K562 (cell line): ENCODE results near the gene PDCD6IP. TPM values are rescaled to one million over a fixed set of nuclear protein-coding genes. Genes with fewer than 3 reads are reported as not detected.
A peak's percentile ranks its signal among the peaks of the same experiment; 100 is the strongest.

Experiments used
- ATAC-seq: fragments of 200-7000 bp; cut with Tn5 transposase; 3 replicates; pipeline ENCODE4 v1.9.1; 2020; ENCODE audit warnings: moderate library complexity
- BruUV-seq: library from RNA; stranded (reverse); fragments of 400-500 nt; replicated peaks from 2 replicates; lab custom pipeline; 2021; lab: Mats Ljungman, UMichigan
- CTCF ChIA-PET: fragments of 300-600 bp; formaldehyde crosslinking; extraction: SDS; loops from one replicate; lab custom pipeline; 2021; ENCODE audit warnings: low intra/inter-chr PET ratio; lab: Yijun Ruan, JAX
- POLR2A ChIA-PET: fragments of 300-600, 350-650 bp; sonication (Branson Sonifier 250); formaldehyde crosslinking; extraction: SDS; loops from one replicate; lab custom pipeline; 2021; ENCODE audit warnings: antibody characterized with exemption, inconsistent platforms; lab: Yijun Ruan, JAX
- DNase-seq, 4 experiments: peaks; one replicate each; pipeline versions ENCODE4 v3.0.0 to v3.0.0-alpha.2; 2011 to 2018; ENCODE audit warnings: low spot score in 3 of 4, mixed read lengths in 3 of 4; ENCODE audit errors: extremely low read depth in 1 of 4
- FAIRE-seq: peaks from 2 replicates; lab custom pipeline; 2011; peaks lifted over from hg19 to GRCh38; lab: Jason Lieb, UNC
- H2AFZ ChIP-seq: 2 replicates; pipeline ENCODE4 v1.6.0; 2011; ENCODE audit warnings: low read depth, low read length, control low read depth, inconsistent platforms
- H3K27ac ChIP-seq: fragments of 200-600 bp; 3 replicates; pipeline ENCODE4 v1.8.0; 2011; ENCODE audit warnings: low read depth, mild to moderate bottlenecking, control low read depth, inconsistent platforms, low read length, moderate library complexity, mixed read lengths; ENCODE audit errors: extremely low read depth
- H3K27me3 ChIP-seq, 2 experiments: fragments of 300-600 bp in 1 of 2; 2 replicates in 1 of 2; 3 replicates in 1 of 2; pipeline versions ENCODE4 v1.6.0 to v1.8.0; 2011; ENCODE audit warnings: inconsistent platforms in 2 of 2, low read length in 2 of 2, mild to moderate bottlenecking in 1 of 2, mixed read lengths in 1 of 2, moderate library complexity in 1 of 2; ENCODE audit not compliant: control insufficient read depth in 2 of 2, insufficient read depth in 2 of 2
- H3K36me3 ChIP-seq: fragments of 300-600 bp; 3 replicates; pipeline ENCODE4 v1.8.0; 2011; ENCODE audit warnings: mild to moderate bottlenecking, low read length, inconsistent platforms; ENCODE audit not compliant: control insufficient read depth, insufficient read depth
- H3K4me1 ChIP-seq, 2 experiments: fragments of 200-600 bp in 1 of 2; replicated peaks in 1 of 2; 2 replicates in 1 of 2; 3 replicates in 1 of 2; pipeline versions ENCODE4 v1.5.1 to v1.8.0; 2011; ENCODE audit warnings: inconsistent platforms in 2 of 2, low read length in 2 of 2, mild to moderate bottlenecking in 1 of 2, mixed read lengths in 1 of 2, moderate library complexity in 1 of 2; ENCODE audit not compliant: control insufficient read depth in 2 of 2, insufficient read depth in 2 of 2
- H3K4me2 ChIP-seq: 2 replicates; pipeline ENCODE4 v1.6.1; 2011; ENCODE audit warnings: low read length, control low read depth, inconsistent platforms, mixed read lengths; ENCODE audit not compliant: insufficient read depth
- H3K4me3 ChIP-seq: fragments of 200-600 bp; sonication (generic), shearing (Covaris generic); 2 replicates; pipeline ENCODE4 v1.5.1; 2016; ENCODE audit warnings: control low read depth, inconsistent platforms
- H3K79me2 ChIP-seq: fragments of 200-600 bp; 3 replicates; pipeline ENCODE4 v1.8.0; 2011; ENCODE audit warnings: low read length, inconsistent platforms; ENCODE audit not compliant: control insufficient read depth, insufficient read depth
- H3K9ac ChIP-seq, 2 experiments: 2 replicates each; pipeline versions ENCODE4 v1.6.0 to v1.6.1; 2011; ENCODE audit warnings: low read depth in 2 of 2, low read length in 2 of 2, control low read depth in 1 of 2, inconsistent platforms in 1 of 2, mild to moderate bottlenecking in 1 of 2, mixed read lengths in 1 of 2; ENCODE audit not compliant: insufficient read depth in 1 of 2
- H3K9me1 ChIP-seq: one replicate; pipeline ENCODE4 v1.6.0; 2011; ENCODE audit warnings: inconsistent platforms, mild to moderate bottlenecking, low read length, moderate library complexity; ENCODE audit not compliant: control insufficient read depth, insufficient read depth
- H3K9me3 ChIP-seq: replicated peaks from 2 replicates; pipeline ENCODE4 v1.5.1; 2011; ENCODE audit warnings: low read depth, low read length, inconsistent platforms; ENCODE audit not compliant: control insufficient read depth, insufficient read depth
- H4K20me1 ChIP-seq: replicated peaks from 2 replicates; pipeline ENCODE4 v1.6.1; 2011; ENCODE audit warnings: low read length, inconsistent platforms, mixed read lengths; ENCODE audit not compliant: control insufficient read depth, insufficient read depth
- CBX1 ChIP-seq: sonication (generic); IDR thresholded peaks from 2 replicates; pipeline ENCODE4 v1.6.1; 2016; ENCODE audit warnings: antibody characterized with exemption, low read depth, mild to moderate bottlenecking
- FOXA1 ChIP-seq: fragments of 450-650 bp; IDR thresholded peaks from 2 replicates; pipeline ENCODE4 v1.6.1; 2016; ENCODE audit warnings: mild to moderate bottlenecking, borderline replicate concordance
- HLTF ChIP-seq: fragments of 450-650 bp; IDR thresholded peaks from 2 replicates; pipeline ENCODE4 v1.6.1; 2016
- HNRNPH1 ChIP-seq: fragments of 200-400 bp; formaldehyde crosslinking; optimal IDR thresholded peaks from 2 replicates; pipeline ENCODE3; 2017; ENCODE audit warnings: low read depth, mild to moderate bottlenecking, low read length, moderate library complexity
- ILF3 ChIP-seq: fragments of 450-650 bp; IDR thresholded peaks from 2 replicates; pipeline ENCODE4 v1.6.1; 2018; ENCODE audit warnings: antibody characterized with exemption, mild to moderate bottlenecking, moderate library complexity, borderline replicate concordance
- KLF16 ChIP-seq: IDR thresholded peaks from 2 replicates; pipeline ENCODE4 v1.6.1; 2016; ENCODE audit warnings: antibody characterized with exemption
- NR2F6 ChIP-seq: fragments of 450-650 bp; formaldehyde crosslinking; IDR thresholded peaks from 2 replicates; pipeline ENCODE4 v1.4.0; 2020; ENCODE audit warnings: mild to moderate bottlenecking
- RBM17 ChIP-seq: fragments of 200-400 bp; formaldehyde crosslinking; IDR thresholded peaks from 2 replicates; pipeline ENCODE4 v1.6.1; 2017; ENCODE audit warnings: low read depth, mild to moderate bottlenecking, low read length, borderline replicate concordance
- ZC3H11A ChIP-seq: IDR thresholded peaks from 2 replicates; pipeline ENCODE4 v1.6.1; 2012; ENCODE audit warnings: low read depth, low read length, improper control_type of control experiment
- WGBS: fragments of 100-300 bp; shearing (Covaris generic); methylation state at CpG from one replicate; pipeline ENCODE4 v1.1.6; 2016; ENCODE audit warnings: low coverage, mixed read lengths; ENCODE audit not compliant: insufficient coverage; ENCODE audit errors: missing lambda C conversion rate; 5-methylcytosine and 5-hydroxymethylcytosine counted together
- in situ Hi-C: fragments of 300-500 bp; cut with MboI; formaldehyde crosslinking; loops from 4 replicates; pipeline ENCODE4 v1.15.0; 2018; ENCODE audit warnings: inconsistent platforms, mixed read lengths
- intact Hi-C: fragments of 100-400 bp; cut with micrococcal nuclease; formaldehyde crosslinking; loops from 2 replicates; pipeline ENCODE4 v1.14.2; 2022
- polyA plus RNA-seq, 8 experiments: library from polyadenylated mRNA; depleted of rRNA in 4 of 8; stranded (reverse) in 5 of 8; unstranded in 3 of 8; fragments of >200 nt; fragmentation: Nextera tagmentation in 2 of 8; fragmentation: Illumina TruSeq in 1 of 8; extraction: Ambion mirVana in 2 of 8; extraction: Trizol in 1 of 8; gene quantifications; 2 replicates each; pipeline versions ENCODE4 v1.2.1 to v1.2.3, GENCODE V29; 2011 to 2014; ENCODE audit warnings: inconsistent platforms in 1 of 8, missing spikeins in 1 of 8
- total RNA-seq, 7 experiments: library from RNA; depleted of rRNA in 6 of 7; stranded (reverse); fragments of >200 nt in 6 of 7; fragmentation: Illumina TruSeq in 2 of 7; extraction: Trizol in 2 of 7; gene quantifications; 2 replicates each; pipeline versions ENCODE4 v1.2.1 to v1.2.3, GENCODE V29; 2011 to 2021; ENCODE audit warnings: low replicate concordance in 1 of 7
- TF ChIP-seq, protein P1 (sequence below): sonication (generic); formaldehyde crosslinking; IDR thresholded peaks from 2 replicates; pipeline ENCODE4 v1.8.0; 2023; ENCODE audit warnings: mild to moderate bottlenecking, missing genetic modification reagents
- TF ChIP-seq, protein P2 (sequence below): fragments of 250-450 bp; sonication (Bioruptor Pico); IDR thresholded peaks from 2 replicates; pipeline ENCODE4 v1.6.1; 2021; ENCODE audit warnings: mild to moderate bottlenecking
- TF ChIP-seq, protein P3 (sequence below): fragments of 250-450 bp; sonication (Bioruptor Pico); IDR thresholded peaks from 2 replicates; pipeline ENCODE4 v1.4.0; 2020; ENCODE audit warnings: mild to moderate bottlenecking, moderate library complexity, borderline replicate concordance

Gene PDCD6IP
- total and polyA plus RNA-seq, 9 of the 15 experiments (the other 6 are each of a cell fraction or from before 2014, with no cell fraction given): 40.2 to 302 (median 122) TPM

DNA sequence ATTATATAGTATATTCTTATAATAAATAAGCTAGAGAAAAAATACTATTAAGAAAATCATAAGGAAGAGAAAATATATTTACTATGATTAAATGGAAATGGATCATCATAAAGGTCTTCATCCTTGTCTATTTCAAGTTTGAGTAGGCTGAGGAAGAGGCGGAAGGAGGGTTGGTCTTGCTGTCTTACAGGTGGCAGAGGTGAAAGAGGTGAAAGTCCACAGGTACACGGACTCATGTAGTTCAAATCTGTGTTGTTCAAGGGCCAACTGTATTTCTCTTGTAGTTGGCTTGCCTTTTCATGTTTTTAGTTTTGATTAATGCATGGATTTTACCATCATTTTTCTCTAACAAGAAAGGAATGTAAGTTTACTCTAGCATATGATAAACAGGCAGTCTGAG lies 41.7 kb downstream of the PDCD6IP start:
- DNase-seq (no peak), ATAC-seq (no peak), FAIRE-seq (no peak)
- CTCF ChIA-PET: no interaction called here
- no peak overlapping the region for H2AFZ ChIP-seq
- in situ Hi-C loops (no loop called here), intact Hi-C loops (no loop called here)
- no peaks in the 10 kb centered on the region for H3K79me2 ChIP-seq
- no peaks in the 10 kb centered on the region for H3K4me1 ChIP-seq
- BruUV-seq: no TSS peak
- peaks cover 66% of the 10 kb centered on the region for H3K36me3 ChIP-seq
- no peak overlapping the region for H3K4me2 ChIP-seq
- H4K20me1 ChIP-seq: no peaks in the 10 kb centered on the region
- H3K9me1 ChIP-seq: no peaks in the 10 kb centered on the region
- POLR2A ChIA-PET: no interaction called here
- no peaks in the 10 kb centered on the region for H3K9me3 ChIP-seq
- H3K9ac ChIP-seq: no peak overlapping the region
- 0 out of 2 replicates have a peak, but pooled peaks have one; percentile 14 for TF ChIP-seq NR2F6 (CRISPR knock-in tag)
- TF ChIP-seq, protein P1, sequence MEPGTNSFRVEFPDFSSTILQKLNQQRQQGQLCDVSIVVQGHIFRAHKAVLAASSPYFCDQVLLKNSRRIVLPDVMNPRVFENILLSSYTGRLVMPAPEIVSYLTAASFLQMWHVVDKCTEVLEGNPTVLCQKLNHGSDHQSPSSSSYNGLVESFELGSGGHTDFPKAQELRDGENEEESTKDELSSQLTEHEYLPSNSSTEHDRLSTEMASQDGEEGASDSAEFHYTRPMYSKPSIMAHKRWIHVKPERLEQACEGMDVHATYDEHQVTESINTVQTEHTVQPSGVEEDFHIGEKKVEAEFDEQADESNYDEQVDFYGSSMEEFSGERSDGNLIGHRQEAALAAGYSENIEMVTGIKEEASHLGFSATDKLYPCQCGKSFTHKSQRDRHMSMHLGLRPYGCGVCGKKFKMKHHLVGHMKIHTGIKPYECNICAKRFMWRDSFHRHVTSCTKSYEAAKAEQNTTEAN: no peak
- H3K27me3 ChIP-seq: no peaks in the 10 kb centered on the region
- H3K4me3 ChIP-seq: no peak overlapping the region
- WGBS: 95% methylated on average over 2 of the region's 2 CpGs
- H3K27ac ChIP-seq: no peak overlapping the region

DNA sequence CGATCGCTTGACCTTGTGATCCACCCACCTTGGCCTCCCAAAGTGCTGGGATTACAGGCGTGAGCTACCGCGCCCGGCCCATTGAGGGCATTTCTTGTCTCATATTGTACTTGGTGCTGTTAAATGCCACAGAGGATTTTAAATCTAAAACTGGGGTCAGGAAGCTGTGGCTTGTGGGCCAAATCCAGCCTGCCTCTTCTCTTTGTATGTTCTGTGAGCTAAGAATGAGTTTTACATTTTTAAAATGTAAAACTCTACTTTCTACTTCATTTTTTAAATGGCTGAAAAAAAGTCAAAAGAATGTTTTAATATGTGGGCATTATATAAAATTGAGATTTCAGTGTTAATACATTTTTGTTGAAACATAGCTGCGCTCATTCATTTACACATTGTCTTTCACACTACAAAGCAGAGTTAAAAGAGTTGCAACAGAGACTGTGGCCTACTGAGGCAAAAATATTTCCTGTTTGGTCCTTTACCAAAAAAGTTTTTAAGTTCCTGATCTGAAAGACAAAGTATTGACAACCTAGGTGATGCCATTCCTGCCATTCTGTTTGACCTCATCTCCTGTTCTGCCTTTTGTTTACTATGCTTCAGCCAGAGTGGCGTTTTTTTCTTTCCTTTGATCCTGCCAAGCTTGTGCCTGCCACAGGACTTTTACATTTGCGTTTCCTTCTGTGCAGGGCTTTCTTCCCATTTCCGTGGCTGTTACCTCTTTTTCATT lies 50.4 kb downstream of the PDCD6IP start:
- H4K20me1 ChIP-seq: no peaks in the 10 kb centered on the region
- CTCF ChIA-PET: no interaction called here
- no peak overlapping the region for H3K4me3 ChIP-seq
- ATAC-seq (no peak), FAIRE-seq (no peak), DNase-seq (no peak)
- intact Hi-C loops: no loop called here
- no peaks in the 10 kb centered on the region for H3K4me1 ChIP-seq
- no TSS peak for BruUV-seq
- 91% methylated on average over 10 of the region's 10 CpGs for WGBS
- H3K9me3 ChIP-seq: no peaks in the 10 kb centered on the region
- H2AFZ ChIP-seq: no peak overlapping the region
- peak overlapping the region in 1 of 2 experiments; percentile 58; a peak in 1 of 4 replicates for H3K9ac ChIP-seq
- peaks cover 56% of the 10 kb centered on the region for H3K36me3 ChIP-seq
- TF ChIP-seq CBX1: no peak
- TF ChIP-seq, protein P2, sequence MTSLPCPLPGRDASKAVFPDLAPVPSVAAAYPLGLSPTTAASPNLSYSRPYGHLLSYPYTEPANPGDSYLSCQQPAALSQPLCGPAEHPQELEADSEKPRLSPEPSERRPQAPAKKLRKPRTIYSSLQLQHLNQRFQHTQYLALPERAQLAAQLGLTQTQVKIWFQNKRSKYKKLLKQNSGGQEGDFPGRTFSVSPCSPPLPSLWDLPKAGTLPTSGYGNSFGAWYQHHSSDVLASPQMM (CRISPR knock-in tag): no peak
- TF ChIP-seq, protein P3, sequence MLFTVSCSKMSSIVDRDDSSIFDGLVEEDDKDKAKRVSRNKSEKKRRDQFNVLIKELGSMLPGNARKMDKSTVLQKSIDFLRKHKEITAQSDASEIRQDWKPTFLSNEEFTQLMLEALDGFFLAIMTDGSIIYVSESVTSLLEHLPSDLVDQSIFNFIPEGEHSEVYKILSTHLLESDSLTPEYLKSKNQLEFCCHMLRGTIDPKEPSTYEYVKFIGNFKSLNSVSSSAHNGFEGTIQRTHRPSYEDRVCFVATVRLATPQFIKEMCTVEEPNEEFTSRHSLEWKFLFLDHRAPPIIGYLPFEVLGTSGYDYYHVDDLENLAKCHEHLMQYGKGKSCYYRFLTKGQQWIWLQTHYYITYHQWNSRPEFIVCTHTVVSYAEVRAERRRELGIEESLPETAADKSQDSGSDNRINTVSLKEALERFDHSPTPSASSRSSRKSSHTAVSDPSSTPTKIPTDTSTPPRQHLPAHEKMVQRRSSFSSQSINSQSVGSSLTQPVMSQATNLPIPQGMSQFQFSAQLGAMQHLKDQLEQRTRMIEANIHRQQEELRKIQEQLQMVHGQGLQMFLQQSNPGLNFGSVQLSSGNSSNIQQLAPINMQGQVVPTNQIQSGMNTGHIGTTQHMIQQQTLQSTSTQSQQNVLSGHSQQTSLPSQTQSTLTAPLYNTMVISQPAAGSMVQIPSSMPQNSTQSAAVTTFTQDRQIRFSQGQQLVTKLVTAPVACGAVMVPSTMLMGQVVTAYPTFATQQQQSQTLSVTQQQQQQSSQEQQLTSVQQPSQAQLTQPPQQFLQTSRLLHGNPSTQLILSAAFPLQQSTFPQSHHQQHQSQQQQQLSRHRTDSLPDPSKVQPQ (CRISPR knock-in tag): no peak
- no peak for TF ChIP-seq KLF16
- no peak for TF ChIP-seq HLTF
- no peak for TF ChIP-seq ILF3
- no peak for TF ChIP-seq ZC3H11A
- no peak for TF ChIP-seq HNRNPH1
- TF ChIP-seq RBM17: no peak
- no peak for TF ChIP-seq FOXA1
- no peaks in the 10 kb centered on the region for H3K79me2 ChIP-seq
- no peak overlapping the region for H3K27ac ChIP-seq
- POLR2A ChIA-PET: no interaction called here
- no peaks in the 10 kb centered on the region for H3K9me1 ChIP-seq
- no peak overlapping the region for H3K4me2 ChIP-seq
- no peaks in the 10 kb centered on the region for H3K27me3 ChIP-seq
- in situ Hi-C loops: no loop called here
